H9 (cell line): ENCODE data around the gene SHE. TPM values are rescaled to one million over a fixed set of nuclear protein-coding genes. Genes with fewer than 3 reads are reported as not detected.

Experiments
- DNase-seq: peaks from one replicate; pipeline ENCODE4 v3.0.0-alpha.2; 2017
- H2AFZ ChIP-seq: one replicate; pipeline ENCODE4 v1.6.1; 2013; ENCODE audit warnings: mild to moderate bottlenecking, low read length, control low read depth, moderate library complexity
- H2AK5ac ChIP-seq: 2 replicates; pipeline ENCODE4 v1.6.1; 2013; ENCODE audit warnings: low read length, control low read depth, mixed read lengths; ENCODE audit not compliant: insufficient read length
- H2BK120ac ChIP-seq: one replicate; pipeline ENCODE4 v1.6.1; 2013; ENCODE audit warnings: low read depth, mild to moderate bottlenecking, low read length, control low read depth, inconsistent platforms; ENCODE audit not compliant: poor library complexity, severe bottlenecking
- H2BK12ac ChIP-seq: 2 replicates; pipeline ENCODE4 v1.6.1; 2013; ENCODE audit warnings: low read length, control low read depth, mixed read lengths, low read depth; ENCODE audit not compliant: insufficient read length
- H2BK15ac ChIP-seq: 2 replicates; pipeline ENCODE4 v1.6.1; 2013; ENCODE audit warnings: low read depth, low read length, control low read depth
- H2BK20ac ChIP-seq: one replicate; pipeline ENCODE4 v1.6.1; 2013; ENCODE audit warnings: low read depth, mild to moderate bottlenecking, low read length, control low read depth, inconsistent platforms; ENCODE audit not compliant: poor library complexity, severe bottlenecking
- H2BK5ac ChIP-seq: 2 replicates; pipeline ENCODE4 v1.6.1; 2013; ENCODE audit warnings: low read length, control low read depth, mixed read lengths; ENCODE audit not compliant: insufficient read length
- H3K14ac ChIP-seq: 2 replicates; pipeline ENCODE4 v1.6.1; 2013; ENCODE audit warnings: low read length, control low read depth; ENCODE audit not compliant: insufficient read depth
- H3K18ac ChIP-seq: 2 replicates; pipeline ENCODE4 v1.6.1; 2013; ENCODE audit warnings: low read depth, mild to moderate bottlenecking, mixed read lengths, low read length, control low read depth; ENCODE audit not compliant: insufficient read length
- H3K23ac ChIP-seq: 2 replicates; pipeline ENCODE4 v1.6.1; 2013; ENCODE audit warnings: low read length, control low read depth, mixed read lengths, low read depth; ENCODE audit not compliant: insufficient read length
- H3K23me2 ChIP-seq: 2 replicates; pipeline ENCODE4 v1.6.1; 2013; ENCODE audit warnings: low read depth, mild to moderate bottlenecking, mixed read lengths, low read length, control low read depth; ENCODE audit not compliant: insufficient read length, poor library complexity, severe bottlenecking
- H3K27ac ChIP-seq: 2 replicates; pipeline ENCODE4 v1.5.1; 2013; ENCODE audit warnings: low read length, control low read depth, mixed read lengths, low read depth; ENCODE audit not compliant: insufficient read length
- H3K27me3 ChIP-seq: 2 replicates; pipeline ENCODE4 v1.6.1; 2013; ENCODE audit warnings: low read length, control low read depth, inconsistent platforms; ENCODE audit not compliant: insufficient read depth
- H3K4ac ChIP-seq: 2 replicates; pipeline ENCODE4 v1.6.1; 2013; ENCODE audit warnings: low read depth, mild to moderate bottlenecking, control low read depth, inconsistent platforms, low read length, moderate library complexity
- H3K4me1 ChIP-seq: 2 replicates; pipeline ENCODE4 v1.6.1; 2013; ENCODE audit warnings: low read length, control low read depth, inconsistent platforms; ENCODE audit not compliant: insufficient read depth
- H3K4me2 ChIP-seq: 2 replicates; pipeline ENCODE4 v1.6.1; 2013; ENCODE audit warnings: low read length, control low read depth, mixed read lengths; ENCODE audit not compliant: insufficient read length, insufficient read depth
- H3K56ac ChIP-seq: 2 replicates; pipeline ENCODE4 v1.6.1; 2013; ENCODE audit warnings: low read depth, mild to moderate bottlenecking, mixed read lengths, low read length, control low read depth; ENCODE audit not compliant: insufficient read length
- H3K79me1 ChIP-seq: 2 replicates; pipeline ENCODE4 v1.6.1; 2013; ENCODE audit warnings: low read depth, mild to moderate bottlenecking, moderate library complexity, low read length, control low read depth, inconsistent platforms; ENCODE audit not compliant: insufficient read depth, poor library complexity, severe bottlenecking
- H3K79me2 ChIP-seq: 2 replicates; pipeline ENCODE4 v1.6.1; 2013; ENCODE audit warnings: low read length, control low read depth, inconsistent platforms; ENCODE audit not compliant: insufficient read depth
- H3K9ac ChIP-seq: 2 replicates; pipeline ENCODE4 v1.6.1; 2013; ENCODE audit warnings: low read length, control low read depth, mixed read lengths; ENCODE audit not compliant: insufficient read length; ENCODE audit errors: extremely low read depth
- H3K9me3 ChIP-seq: one replicate; pipeline ENCODE4 v1.6.1; 2013; ENCODE audit warnings: low read depth, low read length, inconsistent platforms; ENCODE audit not compliant: control insufficient read depth
- H3T11ph ChIP-seq: one replicate; pipeline ENCODE4 v1.6.1; 2013; ENCODE audit warnings: mild to moderate bottlenecking, low read length, control low read depth, inconsistent platforms
- H4K20me1 ChIP-seq: one replicate; pipeline ENCODE4 v1.6.1; 2013; ENCODE audit not compliant: control insufficient read depth, insufficient read length, insufficient read depth
- H4K5ac ChIP-seq: 2 replicates; pipeline ENCODE4 v1.6.1; 2013; ENCODE audit warnings: low read depth, mild to moderate bottlenecking, mixed read lengths, low read length, control low read depth; ENCODE audit not compliant: insufficient read length
- H4K8ac ChIP-seq: replicated peaks from 2 replicates; pipeline ENCODE4 v1.6.1; 2013; ENCODE audit warnings: low read length, control low read depth, mixed read lengths, low read depth; ENCODE audit not compliant: insufficient read length
- H4K91ac ChIP-seq: 2 replicates; pipeline ENCODE4 v1.6.1; 2013; ENCODE audit warnings: low read depth, mild to moderate bottlenecking, moderate library complexity, mixed read lengths, low read length, control low read depth; ENCODE audit not compliant: insufficient read length
- H3K27ac Mint-ChIP-seq, 3 experiments: 2 replicates in 2 of 3; 3 replicates in 1 of 3; pipeline ENCODE4 v1.8.0; 2020 to 2021; ENCODE audit warnings: mixed read lengths in 3 of 3, mild to moderate bottlenecking in 1 of 3, moderate library complexity in 1 of 3
- H3K27me3 Mint-ChIP-seq: 2 replicates; pipeline ENCODE4 v1.8.0; 2021; ENCODE audit warnings: low read depth, mild to moderate bottlenecking, moderate library complexity, mixed read lengths
- H3K36me3 Mint-ChIP-seq, 3 experiments: 2 replicates in 2 of 3; 3 replicates in 1 of 3; pipeline ENCODE4 v1.8.0; 2020 to 2021; ENCODE audit warnings: low read depth in 3 of 3, mixed read lengths in 3 of 3; ENCODE audit not compliant: insufficient read depth in 1 of 3
- H3K4me1 Mint-ChIP-seq, 2 experiments: 2 replicates each; pipeline ENCODE4 v1.8.0; 2020; ENCODE audit warnings: mixed read lengths in 2 of 2
- H3K4me3 Mint-ChIP-seq, 2 experiments: 2 replicates in 1 of 2; 3 replicates in 1 of 2; pipeline ENCODE4 v1.8.0; 2020 to 2021; ENCODE audit warnings: mild to moderate bottlenecking in 2 of 2, mixed read lengths in 2 of 2, moderate library complexity in 1 of 2
- H3K9me3 Mint-ChIP-seq, 2 experiments: 2 replicates in 1 of 2; 3 replicates in 1 of 2; pipeline ENCODE4 v1.8.0; 2020; ENCODE audit warnings: mild to moderate bottlenecking in 2 of 2, mixed read lengths in 2 of 2, moderate library complexity in 1 of 2
- CTCF ChIP-seq: fragments of 200-600 bp; sonication (generic); conservative IDR thresholded peaks from 3 replicates; pipeline ENCODE4 v1.8.0; 2021; ENCODE audit warnings: antibody characterized with exemption, mild to moderate bottlenecking
- WGBS: extraction: QIAGEN DNeasy Blood & Tissue Kit; methylation state at CpG from one replicate; pipeline ENCODE4 v1.1.7; 2013; ENCODE audit warnings: missing lambda C conversion rate, low lambda C conversion rate, mixed read lengths; ENCODE audit not compliant: insufficient read length; ENCODE audit errors: extremely low coverage; 5-methylcytosine and 5-hydroxymethylcytosine counted together
- total RNA-seq: library from RNA; stranded (reverse); gene quantifications from 2 replicates; pipeline ENCODE4 v1.2.1, GENCODE V29; 2021

Gene SHE
- total RNA-seq, 1 experiment from 2014 or later, result 0.48 TPM

- Mint-ChIP-seq H3K9me3 (no peaks in the 10 kb centered on the region), H3K27ac (no peak overlapping the region), H3K27me3 (no peaks in the 10 kb centered on the region), H3K4me3 (no peak overlapping the region), H3K36me3 (no peaks in the 10 kb centered on the region), H3K4me1 (peaks cover under 1 to 10% of the 10 kb centered on the region in 2 experiments)
- H3K4me2 ChIP-seq, result no peak overlapping the region
- no peak overlapping the region for H3T11ph ChIP-seq
- H3K14ac ChIP-seq, result no peak overlapping the region
- no peaks in the 10 kb centered on the region for H3K79me1 ChIP-seq
- no peaks in the 10 kb centered on the region for H3K27me3 ChIP-seq
- H3K4ac ChIP-seq, result no peak overlapping the region
- no peaks in the 10 kb centered on the region for H3K4me1 ChIP-seq
- H2BK120ac ChIP-seq, result no peak overlapping the region
- H3K9ac ChIP-seq, result no peak overlapping the region
- WGBS, result no CpG with 5 or more reads among the region's 2 CpGs
- H2AK5ac ChIP-seq, result no peak overlapping the region
- H3K18ac ChIP-seq, result no peak overlapping the region
- no peaks in the 10 kb centered on the region for H4K20me1 ChIP-seq
- no peak overlapping the region for H3K56ac ChIP-seq
- H3K27ac ChIP-seq, result no peak overlapping the region
- H3K23me2 ChIP-seq, result no peaks in the 10 kb centered on the region
- H2AFZ ChIP-seq, result no peak overlapping the region
- no peak overlapping the region for H4K8ac ChIP-seq
- no peaks in the 10 kb centered on the region for H3K79me2 ChIP-seq
- H2BK15ac ChIP-seq, result no peak overlapping the region
- H4K91ac ChIP-seq, result no peak overlapping the region
- no peak overlapping the region for H4K5ac ChIP-seq
- DNase-seq, result no peak
- H2BK12ac ChIP-seq, result no peak overlapping the region
- H2BK5ac ChIP-seq, result no peak overlapping the region
- no peak overlapping the region for H2BK20ac ChIP-seq
- TF ChIP-seq CTCF, result no peak
- no peak overlapping the region for H3K23ac ChIP-seq
- no peaks in the 10 kb centered on the region for H3K9me3 ChIP-seq
Observed at GRCh38 chr1:154471304-154471703, 30.9 kb downstream of the SHE start.
